Uterus (tissue), 2 donors: ENCODE measurements around the gene UROS.

Source experiments
- CTCF ChIP-seq, 4 experiments: fragments of 200-600 bp in 2 of 4; fragments of 450-650 bp in 2 of 4; sonication (generic) in 2 of 4; IDR thresholded peaks; one replicate each; pipeline ENCODE4 v1.5.1; 2016 to 2019; ENCODE audit warnings: antibody characterized with exemption in 4 of 4, mild to moderate bottlenecking in 2 of 4, moderate library complexity in 1 of 4
- POLR2A ChIP-seq, 2 donors: fragments of 450-650 bp; IDR thresholded peaks; one replicate each; pipeline ENCODE4 v1.6.1; 2016; ENCODE audit warnings: antibody characterized with exemption in 2 of 2, mild to moderate bottlenecking in 1 of 2, moderate library complexity in 1 of 2

- TF ChIP-seq CTCF (IDR thresholded peaks at IDR 0.05): no peak
- no peak for TF ChIP-seq POLR2A (IDR thresholded peaks at IDR 0.05)
These were observed 2.4 kb downstream of the UROS start for GRCh38 chr10:125820701-125821100.
